HEK293 (cell line): ENCODE results near the gene LSMEM2.

ENCODE experiments used
- BCL11B ChIP-seq: fragments of 450-650 bp; formaldehyde crosslinking; IDR thresholded peaks from 2 replicates; pipeline ENCODE4 v1.5.1; 2016; ENCODE audit warnings: low read depth, missing biosample characterization, missing genetic modification characterization
- MEIS1 ChIP-seq: sonication (generic); formaldehyde crosslinking; IDR thresholded peaks from 2 replicates; pipeline ENCODE4 v1.8.1; 2022; ENCODE audit warnings: missing genetic modification reagents, mild to moderate bottlenecking, borderline replicate concordance
- OSR2 ChIP-seq: fragments of 450-650 bp; formaldehyde crosslinking; IDR thresholded peaks from 2 replicates; pipeline ENCODE4 v1.5.1; 2016; ENCODE audit warnings: missing biosample characterization, missing genetic modification characterization
- TCF7L2 ChIP-seq: IDR thresholded peaks from 2 replicates; pipeline ENCODE4 v1.6.1; 2011; ENCODE audit warnings: low read depth, mild to moderate bottlenecking, inconsistent platforms, low read length, moderate library complexity, borderline replicate concordance
- ZNF114 ChIP-seq: fragments of 450-650 bp; formaldehyde crosslinking; IDR thresholded peaks from 2 replicates; pipeline ENCODE4 v1.5.0; 2017; ENCODE audit warnings: missing biosample characterization, missing genetic modification characterization
- ZNF184 ChIP-seq: fragments of 450-650 bp; IDR thresholded peaks from 2 replicates; pipeline ENCODE4 v1.5.1; 2018; ENCODE audit warnings: missing biosample characterization, mild to moderate bottlenecking, missing genetic modification characterization
- ZNF302 ChIP-seq: fragments of 450-650 bp; formaldehyde crosslinking; IDR thresholded peaks from 2 replicates; pipeline ENCODE4 v1.5.1; 2016; ENCODE audit warnings: missing biosample characterization, missing genetic modification characterization, low read depth
- ZNF48 ChIP-seq: fragments of 450-650 bp; formaldehyde crosslinking; IDR thresholded peaks from 2 replicates; pipeline ENCODE4 v1.5.1; 2016; ENCODE audit warnings: missing biosample characterization, missing genetic modification characterization
- ZNF521 ChIP-seq: fragments of 450-650 bp; formaldehyde crosslinking; IDR thresholded peaks from 2 replicates; pipeline ENCODE4 v1.5.1; 2017; ENCODE audit warnings: missing biosample characterization, mild to moderate bottlenecking, missing genetic modification characterization
- ZNF600 ChIP-seq: fragments of 450-650 bp; formaldehyde crosslinking; IDR thresholded peaks from 2 replicates; pipeline ENCODE4 v1.5.1; 2016; ENCODE audit warnings: missing biosample characterization, missing genetic modification characterization
- ZNF660 ChIP-seq: fragments of 450-650 bp; IDR thresholded peaks from 2 replicates; pipeline ENCODE4 v1.5.1; 2018; ENCODE audit warnings: missing biosample characterization, mild to moderate bottlenecking, missing genetic modification characterization
- TF ChIP-seq, protein P1 (sequence below): fragments of 450-650 bp; formaldehyde crosslinking; IDR thresholded peaks from 2 replicates; pipeline ENCODE4 v1.5.1; 2016; ENCODE audit warnings: missing biosample characterization, missing genetic modification characterization
- TF ChIP-seq, protein P2 (sequence below): fragments of 450-650 bp; formaldehyde crosslinking; IDR thresholded peaks from 2 replicates; pipeline ENCODE4 v1.5.1; 2017; ENCODE audit warnings: missing biosample characterization, mild to moderate bottlenecking, missing genetic modification characterization, moderate library complexity
- TF ChIP-seq, protein P3 (sequence below): fragments of 450-650 bp; formaldehyde crosslinking; IDR thresholded peaks from 2 replicates; pipeline ENCODE4 v1.5.1; 2016; ENCODE audit warnings: missing biosample characterization, missing genetic modification characterization
- TF ChIP-seq, protein P4 (sequence below): fragments of 450-650 bp; formaldehyde crosslinking; IDR thresholded peaks from 2 replicates; pipeline ENCODE4 v1.5.1; 2016; ENCODE audit warnings: missing biosample characterization, missing genetic modification characterization
- TF ChIP-seq, protein P5 (sequence below): fragments of 450-650 bp; formaldehyde crosslinking; conservative IDR thresholded peaks from 2 replicates; pipeline ENCODE4 v1.5.1; 2016; ENCODE audit warnings: low read depth, missing biosample characterization, missing genetic modification characterization

Gene LSMEM2

DNA sequence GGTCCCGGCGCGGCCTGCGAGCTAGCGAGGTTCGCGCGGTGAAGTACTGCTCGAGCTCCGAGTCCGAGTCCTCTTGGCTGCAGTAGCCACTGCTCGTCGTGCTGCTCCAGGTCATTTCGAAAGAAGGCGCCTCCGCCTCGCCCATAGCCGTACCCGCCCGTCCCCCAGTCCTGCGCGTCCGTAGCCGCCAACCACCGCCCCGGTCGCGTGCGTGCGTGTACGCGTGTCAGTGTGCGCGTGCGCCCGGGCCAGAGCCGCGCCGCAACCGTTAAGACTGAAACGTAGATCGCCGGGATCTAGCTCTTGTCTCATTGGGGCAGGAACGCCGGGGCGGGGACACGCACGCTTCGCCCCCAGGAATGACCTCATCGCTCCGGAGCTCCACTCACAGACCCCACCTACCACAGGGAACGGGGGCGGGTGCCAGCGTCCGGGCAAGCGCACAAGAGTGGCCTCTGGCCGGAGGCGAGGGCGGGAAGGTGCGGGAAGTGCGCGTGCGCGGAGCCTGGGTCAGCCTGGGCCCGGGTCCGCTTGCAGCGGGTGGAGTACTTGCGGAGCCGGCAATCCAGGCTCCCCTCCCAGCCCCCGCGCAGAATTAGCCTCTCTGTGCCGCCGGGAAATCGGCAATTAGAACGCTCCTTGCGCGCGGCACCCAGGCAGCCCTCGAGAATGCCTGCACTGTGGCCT, 58.4 kb downstream of the LSMEM2 start (continued):
- TF ChIP-seq ZNF521 (tag by site-specific recombination), result no peak
- no peak for TF ChIP-seq TCF7L2
- TF ChIP-seq MEIS1, result no peak
- peak; percentile 75 for TF ChIP-seq ZNF600 (tag by site-specific recombination)
- TF ChIP-seq, protein P1, sequence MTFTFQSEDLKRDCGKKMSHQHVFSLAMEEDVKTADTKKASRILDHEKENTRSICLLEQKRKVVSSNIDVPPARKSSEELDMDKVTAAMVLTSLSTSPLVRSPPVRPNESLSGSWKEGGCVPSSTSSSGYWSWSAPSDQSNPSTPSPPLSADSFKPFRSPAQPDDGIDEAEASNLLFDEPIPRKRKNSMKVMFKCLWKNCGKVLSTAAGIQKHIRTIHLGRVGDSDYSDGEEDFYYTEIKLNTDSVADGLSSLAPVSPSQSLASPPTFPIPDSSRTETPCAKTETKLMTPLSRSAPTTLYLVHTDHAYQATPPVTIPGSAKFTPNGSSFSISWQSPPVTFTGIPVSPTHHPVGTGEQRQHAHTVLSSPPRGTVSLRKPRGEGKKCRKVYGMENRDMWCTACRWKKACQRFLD, result no peak
- no peak for TF ChIP-seq ZNF184
- TF ChIP-seq ZNF114 (tag by site-specific recombination), result no peak
- no peak for TF ChIP-seq OSR2
- TF ChIP-seq, protein P2, sequence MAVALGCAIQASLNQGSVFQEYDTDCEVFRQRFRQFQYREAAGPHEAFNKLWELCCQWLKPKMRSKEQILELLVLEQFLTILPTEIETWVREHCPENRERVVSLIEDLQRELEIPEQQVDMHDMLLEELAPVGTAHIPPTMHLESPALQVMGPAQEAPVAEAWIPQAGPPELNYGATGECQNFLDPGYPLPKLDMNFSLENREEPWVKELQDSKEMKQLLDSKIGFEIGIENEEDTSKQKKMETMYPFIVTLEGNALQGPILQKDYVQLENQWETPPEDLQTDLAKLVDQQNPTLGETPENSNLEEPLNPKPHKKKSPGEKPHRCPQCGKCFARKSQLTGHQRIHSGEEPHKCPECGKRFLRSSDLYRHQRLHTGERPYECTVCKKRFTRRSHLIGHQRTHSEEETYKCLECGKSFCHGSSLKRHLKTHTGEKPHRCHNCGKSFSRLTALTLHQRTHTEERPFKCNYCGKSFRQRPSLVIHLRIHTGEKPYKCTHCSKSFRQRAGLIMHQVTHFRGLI, result no peak
- TF ChIP-seq, protein P3, sequence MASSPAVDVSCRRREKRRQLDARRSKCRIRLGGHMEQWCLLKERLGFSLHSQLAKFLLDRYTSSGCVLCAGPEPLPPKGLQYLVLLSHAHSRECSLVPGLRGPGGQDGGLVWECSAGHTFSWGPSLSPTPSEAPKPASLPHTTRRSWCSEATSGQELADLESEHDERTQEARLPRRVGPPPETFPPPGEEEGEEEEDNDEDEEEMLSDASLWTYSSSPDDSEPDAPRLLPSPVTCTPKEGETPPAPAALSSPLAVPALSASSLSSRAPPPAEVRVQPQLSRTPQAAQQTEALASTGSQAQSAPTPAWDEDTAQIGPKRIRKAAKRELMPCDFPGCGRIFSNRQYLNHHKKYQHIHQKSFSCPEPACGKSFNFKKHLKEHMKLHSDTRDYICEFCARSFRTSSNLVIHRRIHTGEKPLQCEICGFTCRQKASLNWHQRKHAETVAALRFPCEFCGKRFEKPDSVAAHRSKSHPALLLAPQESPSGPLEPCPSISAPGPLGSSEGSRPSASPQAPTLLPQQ (tag by site-specific recombination), result peak; percentile 59
- no peak for TF ChIP-seq ZNF48
- TF ChIP-seq ZNF660 (tag by site-specific recombination), result 0 out of 2 replicates have a peak, but pooled peaks have one; percentile 31
- TF ChIP-seq ZNF302 (tag by site-specific recombination), result no peak
- 0 out of 2 replicates have a peak, but pooled peaks have one; percentile 60 for TF ChIP-seq BCL11B (tag by site-specific recombination)
- TF ChIP-seq, protein P4, sequence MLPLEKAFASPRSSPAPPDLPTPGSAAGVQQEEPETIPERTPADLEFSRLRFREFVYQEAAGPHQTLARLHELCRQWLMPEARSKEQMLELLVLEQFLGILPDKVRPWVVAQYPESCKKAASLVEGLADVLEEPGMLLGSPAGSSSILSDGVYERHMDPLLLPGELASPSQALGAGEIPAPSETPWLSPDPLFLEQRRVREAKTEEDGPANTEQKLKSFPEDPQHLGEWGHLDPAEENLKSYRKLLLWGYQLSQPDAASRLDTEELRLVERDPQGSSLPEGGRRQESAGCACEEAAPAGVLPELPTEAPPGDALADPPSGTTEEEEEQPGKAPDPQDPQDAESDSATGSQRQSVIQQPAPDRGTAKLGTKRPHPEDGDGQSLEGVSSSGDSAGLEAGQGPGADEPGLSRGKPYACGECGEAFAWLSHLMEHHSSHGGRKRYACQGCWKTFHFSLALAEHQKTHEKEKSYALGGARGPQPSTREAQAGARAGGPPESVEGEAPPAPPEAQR (tag by site-specific recombination), result no peak
- TF ChIP-seq, protein P5, sequence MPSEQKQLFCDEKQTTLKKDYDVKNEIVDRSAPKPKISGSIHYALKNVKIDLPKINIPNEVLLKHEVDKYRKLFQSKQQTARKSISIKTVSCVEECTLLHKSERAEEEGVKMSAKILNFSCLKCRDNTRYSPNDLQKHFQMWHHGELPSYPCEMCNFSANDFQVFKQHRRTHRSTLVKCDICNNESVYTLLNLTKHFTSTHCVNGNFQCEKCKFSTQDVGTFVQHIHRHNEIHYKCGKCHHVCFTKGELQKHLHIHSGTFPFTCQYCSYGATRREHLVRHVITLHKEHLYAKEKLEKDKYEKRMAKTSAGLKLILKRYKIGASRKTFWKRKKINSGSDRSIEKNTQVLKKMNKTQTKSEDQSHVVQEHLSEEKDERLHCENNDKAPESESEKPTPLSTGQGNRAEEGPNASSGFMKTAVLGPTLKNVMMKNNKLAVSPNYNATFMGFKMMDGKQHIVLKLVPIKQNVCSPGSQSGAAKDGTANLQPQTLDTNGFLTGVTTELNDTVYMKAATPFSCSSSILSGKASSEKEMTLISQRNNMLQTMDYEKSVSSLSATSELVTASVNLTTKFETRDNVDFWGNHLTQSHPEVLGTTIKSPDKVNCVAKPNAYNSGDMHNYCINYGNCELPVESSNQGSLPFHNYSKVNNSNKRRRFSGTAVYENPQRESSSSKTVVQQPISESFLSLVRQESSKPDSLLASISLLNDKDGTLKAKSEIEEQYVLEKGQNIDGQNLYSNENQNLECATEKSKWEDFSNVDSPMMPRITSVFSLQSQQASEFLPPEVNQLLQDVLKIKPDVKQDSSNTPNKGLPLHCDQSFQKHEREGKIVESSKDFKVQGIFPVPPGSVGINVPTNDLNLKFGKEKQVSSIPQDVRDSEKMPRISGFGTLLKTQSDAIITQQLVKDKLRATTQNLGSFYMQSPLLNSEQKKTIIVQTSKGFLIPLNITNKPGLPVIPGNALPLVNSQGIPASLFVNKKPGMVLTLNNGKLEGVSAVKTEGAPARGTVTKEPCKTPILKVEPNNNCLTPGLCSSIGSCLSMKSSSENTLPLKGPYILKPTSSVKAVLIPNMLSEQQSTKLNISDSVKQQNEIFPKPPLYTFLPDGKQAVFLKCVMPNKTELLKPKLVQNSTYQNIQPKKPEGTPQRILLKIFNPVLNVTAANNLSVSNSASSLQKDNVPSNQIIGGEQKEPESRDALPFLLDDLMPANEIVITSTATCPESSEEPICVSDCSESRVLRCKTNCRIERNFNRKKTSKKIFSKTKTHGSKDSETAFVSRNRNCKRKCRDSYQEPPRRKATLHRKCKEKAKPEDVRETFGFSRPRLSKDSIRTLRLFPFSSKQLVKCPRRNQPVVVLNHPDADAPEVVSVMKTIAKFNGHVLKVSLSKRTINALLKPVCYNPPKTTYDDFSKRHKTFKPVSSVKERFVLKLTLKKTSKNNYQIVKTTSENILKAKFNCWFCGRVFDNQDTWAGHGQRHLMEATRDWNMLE (tag by site-specific recombination), result no peak
